NCI-H2227 (cell line): ENCODE measurements around the gene RAB8B.

Experiments used
- DNase-seq: peaks from one replicate; lab custom pipeline; 2025; ENCODE audit not compliant: unreplicated experiment; lab: John Stamatoyannopoulos, UW

The RAB8B gene

DNA sequence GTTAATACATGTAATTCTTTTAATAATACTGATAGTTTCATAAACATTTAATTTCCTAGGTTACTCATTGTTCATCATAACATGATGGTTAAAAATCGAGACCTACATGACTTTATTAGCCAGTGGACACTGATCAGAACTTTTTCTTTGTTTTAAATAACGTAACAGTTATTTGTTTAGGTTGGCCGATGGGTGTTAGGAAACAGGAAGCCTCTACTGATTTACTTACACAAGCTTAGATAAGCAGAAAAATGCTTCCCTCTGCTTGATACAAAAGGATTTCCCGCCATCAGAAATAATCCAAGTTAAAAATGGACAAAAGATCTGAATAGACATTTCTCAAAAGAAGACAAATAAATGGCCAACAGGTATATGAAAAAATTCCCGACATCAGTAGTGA lies 71.4 kb downstream of the RAB8B start:
- no peak for DNase-seq

DNA sequence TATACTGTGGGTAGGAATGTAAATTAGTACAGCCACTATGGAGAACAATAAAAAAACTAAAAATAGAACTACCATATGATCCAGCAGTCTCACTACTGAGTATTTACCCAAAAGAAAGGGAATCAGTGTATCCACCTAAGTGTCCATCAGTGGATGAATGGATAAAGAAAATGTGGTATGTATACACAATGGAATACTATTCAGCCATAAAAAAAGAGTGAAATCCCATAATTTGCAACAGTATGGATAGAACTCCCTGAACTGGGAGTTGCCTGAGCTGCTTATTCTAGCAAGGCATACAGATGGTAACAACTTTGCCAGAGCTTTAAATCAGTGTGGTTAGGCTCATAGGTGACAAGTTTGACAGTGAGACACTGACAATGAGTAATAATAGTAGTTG lies 71.9 kb downstream of the RAB8B start:
- DNase-seq, result no peak

DNA sequence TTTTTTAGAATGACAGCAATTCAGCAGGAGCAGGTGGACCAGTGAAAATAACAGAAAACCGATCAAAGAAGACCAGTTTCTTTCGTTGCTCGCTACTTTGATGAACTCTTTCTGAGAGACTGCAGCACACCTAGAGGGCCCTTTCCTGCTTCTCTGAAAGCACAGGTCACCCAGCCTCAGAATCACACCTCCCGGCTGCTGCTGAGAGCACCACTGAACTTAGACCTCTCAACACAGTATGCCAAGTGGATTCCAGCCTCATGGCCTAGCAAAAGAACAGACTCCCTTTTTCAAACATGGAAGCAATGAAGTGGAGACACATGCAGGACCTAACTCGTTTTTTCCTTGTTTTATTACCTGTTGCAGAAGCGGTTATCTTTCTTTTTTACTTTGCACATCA lies 74.1 kb downstream of the RAB8B start:
- DNase-seq, result no peak

- no peak for DNase-seq
Observed at GRCh38 chr15:63264688-63265293, 75.4 kb downstream of the RAB8B start.

DNA sequence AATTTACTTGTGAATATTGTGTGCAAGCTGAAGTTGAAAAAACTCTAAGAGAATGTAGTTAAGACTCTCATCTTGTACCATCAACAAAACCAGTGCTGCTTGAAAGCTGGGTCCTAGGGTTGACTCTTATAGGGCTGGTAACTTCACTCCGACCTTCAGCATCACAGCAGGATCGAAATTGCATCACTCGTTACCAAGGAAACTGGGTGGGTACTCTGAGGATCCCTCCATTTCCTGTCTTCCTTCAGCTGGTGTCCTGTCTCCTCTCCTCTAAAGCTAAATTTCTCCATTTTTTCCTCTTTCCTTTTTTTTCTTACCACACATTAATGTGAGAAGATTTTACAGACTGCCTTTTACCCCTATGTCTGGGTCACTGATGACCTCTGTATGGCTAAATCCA lies 85.0 kb downstream of the RAB8B start:
- no peak for DNase-seq

DNA sequence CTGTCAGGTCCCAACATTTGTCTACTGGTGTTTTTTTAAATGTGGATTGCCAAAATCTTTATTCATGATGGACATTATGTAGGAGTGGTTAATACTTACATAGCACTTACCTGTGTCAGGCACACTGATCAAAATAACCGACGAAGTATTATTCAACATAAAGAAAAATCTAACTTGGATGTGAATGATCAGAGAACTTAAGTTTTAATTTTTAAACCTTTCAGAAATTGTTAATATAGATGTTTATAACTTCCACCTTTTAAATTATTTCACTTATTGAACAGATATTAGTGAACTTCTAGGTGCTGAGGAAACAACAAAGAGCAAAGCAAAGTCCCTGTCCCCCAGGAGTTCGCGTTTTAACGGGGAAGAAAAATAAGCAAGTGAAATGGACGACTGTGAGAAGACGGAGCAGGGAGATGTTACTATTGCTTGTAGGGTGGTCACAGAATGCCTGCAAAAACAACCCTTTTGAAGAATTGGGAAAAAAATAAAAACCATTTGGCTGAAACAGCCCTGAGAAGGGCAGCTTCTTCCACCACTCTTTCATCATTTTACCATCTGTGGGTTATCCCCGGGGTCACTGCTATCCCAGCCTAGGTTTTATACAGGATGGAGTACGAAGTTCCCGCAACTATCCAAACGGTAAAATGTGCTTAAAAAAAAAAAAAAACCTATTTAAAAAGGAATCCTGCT lies 87.1 kb downstream of the RAB8B start:
- DNase-seq, result no peak

DNA sequence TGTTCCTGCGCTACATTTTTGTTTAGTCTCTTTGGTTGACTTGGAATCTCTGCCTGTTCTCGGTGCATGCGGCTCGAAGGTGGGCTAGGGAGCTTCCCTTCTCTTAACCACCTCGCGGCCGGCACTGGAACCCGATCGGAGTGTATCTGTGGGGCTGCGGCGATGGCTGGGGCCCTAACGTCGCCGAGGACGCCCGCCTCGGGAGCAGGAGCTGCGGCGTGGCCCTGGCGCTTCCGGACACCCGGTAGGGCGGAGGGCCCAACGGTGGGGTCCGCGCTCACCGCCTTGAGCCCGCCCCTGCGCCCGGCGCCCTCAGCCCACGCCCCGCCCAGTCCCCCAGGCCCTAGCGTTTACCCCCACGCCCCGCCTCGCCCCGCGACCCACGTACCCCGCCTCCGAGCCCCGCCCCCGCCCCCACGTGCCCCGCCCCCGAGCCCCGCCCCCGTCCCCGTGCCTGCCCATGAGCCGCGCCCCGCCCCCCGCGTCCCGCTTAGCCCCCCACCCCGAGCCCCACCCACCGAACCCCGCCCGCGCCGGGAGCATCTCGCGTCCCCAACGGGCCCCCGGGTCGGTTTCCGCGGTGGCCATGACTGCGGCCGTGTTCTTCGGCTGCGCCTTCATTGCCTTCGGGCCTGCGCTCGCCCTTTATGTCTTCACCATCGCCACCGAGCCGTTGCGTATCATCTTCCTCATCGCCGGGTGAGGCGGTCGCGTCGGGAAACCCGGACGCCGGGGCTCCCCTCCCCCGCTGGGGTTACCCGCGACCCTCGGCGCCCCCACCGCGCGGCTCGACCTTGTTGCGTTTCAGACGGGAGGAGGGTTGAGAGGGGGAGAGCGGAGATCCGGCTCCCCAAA lies 87.9 kb downstream of the RAB8B start, which contains the start of gene APH1B:
APH1B (plus strand) TSS at position 568 of the 855 bp plus-strand sequence; CDS start at position 587, 19 bp downstream.
- DNase-seq, result peak; percentile 84

- DNase-seq, result peak; percentile 19
Observed at GRCh38 chr15:63277893-63278456, 88.6 kb downstream of the RAB8B start.

DNA sequence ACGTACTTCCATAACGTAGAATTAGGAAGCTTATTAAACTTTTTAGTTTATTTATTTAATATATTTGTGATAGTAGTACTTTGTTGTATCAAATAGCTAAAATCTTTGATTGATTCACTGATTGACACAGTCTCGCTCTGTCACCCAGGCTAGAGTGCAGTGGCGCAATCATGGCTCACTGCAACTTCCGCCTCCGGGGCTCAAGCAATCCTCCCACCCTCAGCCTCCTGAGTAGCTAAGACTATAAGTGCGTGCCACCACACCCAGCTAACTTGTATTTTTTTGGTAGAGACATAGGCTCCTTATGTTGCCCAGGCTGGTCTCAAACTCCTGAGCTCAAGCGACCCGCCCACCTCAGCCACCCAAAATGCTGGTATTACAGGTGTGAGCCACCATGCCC lies 93.7 kb downstream of the RAB8B start:
- no peak for DNase-seq

DNA sequence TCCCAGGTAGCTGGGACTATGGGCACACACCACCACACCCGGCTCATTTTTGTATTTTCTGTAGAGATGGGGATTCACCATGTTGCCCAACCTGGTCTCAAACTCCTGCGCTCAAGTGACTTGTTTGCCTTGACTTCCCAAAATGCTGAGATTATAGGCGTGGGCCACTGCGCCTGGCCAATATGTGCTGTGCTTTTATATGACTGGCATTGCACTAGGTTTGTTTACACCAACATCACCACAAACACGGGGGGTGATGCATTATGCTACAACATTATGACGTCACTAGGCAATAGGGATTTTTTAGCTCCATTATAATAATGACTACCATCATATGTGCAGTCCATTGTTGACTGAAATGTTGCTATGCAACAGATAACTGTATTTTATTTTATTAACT lies 94.9 kb downstream of the RAB8B start:
- DNase-seq, result no peak

- no peak for DNase-seq
Observed at GRCh38 chr15:63287109-63287508, 97.7 kb downstream of the RAB8B start.

DNA sequence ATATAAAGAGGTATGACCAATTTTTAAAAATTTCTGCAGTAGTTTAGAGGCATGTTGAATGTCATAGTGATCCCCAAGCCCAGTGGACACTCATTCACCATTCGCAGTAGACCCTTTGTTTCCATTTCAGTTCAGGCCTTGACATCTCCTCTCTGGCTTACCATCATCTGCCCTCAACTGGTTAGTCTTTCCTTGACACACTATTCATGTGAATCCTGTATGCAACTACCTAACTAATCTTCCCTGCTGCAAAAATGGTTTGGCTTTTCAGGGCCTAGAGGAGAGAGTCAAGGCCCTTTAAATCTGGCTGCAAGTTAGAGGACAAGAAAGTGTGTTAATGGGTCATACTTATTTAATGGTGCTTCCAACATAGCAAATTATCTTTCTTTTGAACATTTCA lies 98.9 kb downstream of the RAB8B start:
- no peak for DNase-seq

DNA sequence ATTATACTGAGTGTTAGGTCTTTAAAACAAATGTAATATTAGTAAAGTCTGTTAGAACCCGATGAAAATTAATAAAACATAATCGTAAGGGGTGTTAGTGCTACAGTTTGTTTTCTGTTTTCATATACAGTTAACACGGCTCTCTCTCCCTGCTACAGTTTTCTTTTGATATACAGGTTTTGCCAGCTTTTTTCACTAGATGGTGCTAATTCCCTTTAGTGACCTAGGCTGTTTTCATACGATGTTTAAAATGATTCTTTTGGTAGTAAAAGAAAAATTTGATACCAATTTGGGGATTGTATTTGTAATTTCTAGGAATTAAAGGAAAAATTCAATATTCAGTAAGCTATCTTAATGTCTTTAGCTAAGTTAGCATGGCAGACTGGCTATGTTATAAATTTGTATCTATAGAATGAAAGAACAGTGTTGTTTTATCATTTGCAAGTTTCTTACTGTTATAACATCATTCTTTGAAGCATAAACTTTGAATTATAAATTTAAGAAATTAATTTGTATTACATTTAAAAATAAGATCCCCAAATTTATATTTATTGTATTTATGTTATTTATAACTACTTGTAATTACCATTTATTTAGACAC lies 99.5 kb downstream of the RAB8B start:
- peak; percentile 45 for DNase-seq

GRCh38 chr15:63291507-63291906 lies 102.1 kb downstream of the RAB8B start:
- DNase-seq, result no peak

DNA sequence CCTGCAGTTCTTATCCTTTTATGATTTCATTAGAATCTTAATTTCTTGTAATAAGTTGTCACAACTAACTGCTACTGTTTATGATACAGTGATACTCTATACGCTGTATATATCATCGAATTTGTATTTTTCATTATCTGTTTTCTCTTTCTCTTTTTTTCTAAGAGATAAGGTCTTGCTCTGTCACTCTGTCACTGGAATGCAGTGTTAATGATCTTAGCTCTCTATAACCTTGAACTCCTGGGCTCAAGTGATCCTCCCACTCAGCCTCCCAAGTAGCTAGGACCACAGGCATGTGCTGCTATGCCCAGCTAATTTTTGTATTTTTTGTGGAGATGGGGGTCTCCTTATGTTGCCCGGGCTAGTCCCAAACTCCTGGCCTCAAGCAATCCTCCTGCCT lies 102.8 kb downstream of the RAB8B start:
- DNase-seq, result no peak

DNA sequence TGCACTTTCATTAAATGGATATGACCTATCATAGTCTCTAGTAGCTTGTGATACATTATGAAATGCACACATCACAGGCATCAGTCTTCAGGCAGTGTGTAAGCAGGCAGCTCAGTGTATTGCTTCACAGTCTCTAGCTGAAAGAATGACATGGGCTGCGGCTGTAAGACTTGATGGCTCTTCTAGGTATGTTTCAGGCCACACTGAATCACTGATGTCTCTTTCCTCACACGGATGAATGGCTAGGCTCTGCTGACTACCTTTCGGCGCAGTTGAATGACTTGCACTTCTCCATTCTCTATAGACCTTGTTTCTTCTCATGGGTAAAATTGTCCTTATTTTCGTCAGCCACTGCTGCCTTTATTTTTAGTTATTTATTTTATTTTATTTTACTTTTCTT lies 103.4 kb downstream of the RAB8B start:
- DNase-seq, result no peak

- DNase-seq, result no peak
Observed at GRCh38 chr15:63294359-63294758, 105.0 kb downstream of the RAB8B start.

DNA sequence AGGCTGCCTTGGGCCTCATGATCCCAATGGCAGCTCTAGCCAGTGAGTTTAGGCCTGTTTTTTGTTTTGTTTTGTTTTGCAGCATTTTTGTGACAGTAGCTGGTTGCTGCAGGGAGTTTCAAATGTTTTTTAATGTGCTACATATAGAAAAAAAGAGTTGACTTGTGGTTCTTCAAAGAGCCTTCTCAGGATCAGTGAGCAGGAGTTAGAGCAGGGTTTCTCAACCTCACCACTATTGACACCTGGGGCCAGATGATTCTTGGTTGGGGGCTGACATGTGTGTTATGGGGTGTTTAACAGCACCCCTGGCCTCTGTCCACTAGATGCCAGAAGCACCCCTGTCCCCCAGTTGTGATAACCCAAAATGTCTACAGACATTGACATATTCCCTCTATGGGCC lies 105.9 kb downstream of the RAB8B start:
- DNase-seq, result no peak

- DNase-seq, result peak; percentile 13
Observed at GRCh38 chr15:63296195-63296594, 106.8 kb downstream of the RAB8B start.

GRCh38 chr15:63299943-63300575 lies 110.7 kb downstream of the RAB8B start:
- DNase-seq, result no peak

DNA sequence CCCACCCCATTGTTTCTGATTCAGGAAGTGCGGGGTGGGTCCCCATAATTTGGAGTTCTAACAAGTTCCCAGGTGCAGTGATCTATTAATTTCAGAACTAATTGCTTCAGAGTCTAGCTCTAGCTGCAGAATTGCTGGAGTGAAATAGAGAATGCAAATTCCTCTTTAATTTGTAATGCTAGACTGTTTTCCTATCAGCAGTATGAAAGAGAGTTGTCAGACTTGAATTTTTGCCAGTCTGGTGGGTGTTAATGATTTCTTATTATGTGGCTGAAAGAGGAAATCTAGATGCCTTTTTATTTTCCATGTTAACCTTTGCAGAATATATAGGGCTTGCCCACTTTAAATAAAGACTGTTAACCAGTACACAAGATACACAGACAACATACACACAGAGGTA lies 111.7 kb downstream of the RAB8B start:
- DNase-seq, result no peak
